HepG2 (cell line): Measurements from ENCODE around the gene LMAN2. TPM values are rescaled to one million over a fixed set of nuclear protein-coding genes. Genes with fewer than 3 reads are reported as not detected.

Experiments
- ATAC-seq: fragments of 200-7000 bp; cut with Tn5 transposase; 3 replicates; pipeline ENCODE4 v1.9.1; 2020; ENCODE audit warnings: mild to moderate bottlenecking, moderate library complexity
- BruUV-seq: library from RNA; stranded (reverse); fragments of 400-500 nt; replicated peaks from 2 replicates; lab custom pipeline; 2021; lab: Mats Ljungman, UMichigan
- CTCF ChIA-PET: fragments of 300-600 bp; formaldehyde crosslinking; extraction: SDS; loops from one replicate; lab custom pipeline; 2021; ENCODE audit warnings: low total read pairs, inconsistent platforms, low intra/inter-chr PET ratio; lab: Yijun Ruan, JAX
- POLR2A ChIA-PET: fragments of 350-600 bp; sonication (Branson Sonifier 250); formaldehyde crosslinking; loops from one replicate; lab custom pipeline; 2020; ENCODE audit warnings: antibody characterized with exemption, inconsistent platforms; lab: Yijun Ruan, JAX
- DNase-seq: peaks from one replicate; pipeline ENCODE4 v3.0.0-alpha.2; 2015; ENCODE audit warnings: low spot score
- FAIRE-seq: peaks from 3 replicates; lab custom pipeline; 2011; peaks lifted over from hg19 to GRCh38; lab: Jason Lieb, UNC
- H2AFZ ChIP-seq: one replicate; pipeline ENCODE4 v1.6.1; 2011; ENCODE audit warnings: low read length, inconsistent platforms
- H3K27ac ChIP-seq: fragments of 300-600 bp; 3 replicates; pipeline ENCODE4 v1.8.0; 2011; ENCODE audit warnings: mixed run types, mild to moderate bottlenecking, mixed read lengths, low read length, inconsistent platforms; ENCODE audit not compliant: insufficient read depth; ENCODE audit errors: extremely low read length
- H3K27me3 ChIP-seq, 2 experiments: fragments of 200-600 bp in 1 of 2; 2 replicates in 1 of 2; 3 replicates in 1 of 2; pipeline versions ENCODE4 v1.6.0 to v1.8.0; 2011; ENCODE audit warnings: low read length in 2 of 2, mild to moderate bottlenecking in 2 of 2, moderate library complexity in 2 of 2, inconsistent platforms in 1 of 2; ENCODE audit not compliant: insufficient read depth in 2 of 2, control insufficient read depth in 1 of 2
- H3K36me3 ChIP-seq, 2 experiments: fragments of 200-600 bp in 1 of 2; replicated peaks in 1 of 2; 2 replicates in 1 of 2; 3 replicates in 1 of 2; pipeline versions ENCODE4 v1.5.1 to v1.8.0; 2011; ENCODE audit warnings: low read length in 2 of 2, inconsistent platforms in 1 of 2; ENCODE audit not compliant: insufficient read depth in 2 of 2, control insufficient read depth in 1 of 2
- H3K4me1 ChIP-seq: 2 replicates; pipeline ENCODE4 v1.5.1; 2012; ENCODE audit warnings: low read length, inconsistent platforms; ENCODE audit not compliant: insufficient read depth
- H3K4me2 ChIP-seq: 2 replicates; pipeline ENCODE4 v1.6.0; 2011; ENCODE audit warnings: low read depth, low read length, inconsistent platforms
- H3K4me3 ChIP-seq, 3 experiments: fragments of 200-600 bp in 1 of 3; sonication (generic), shearing (Covaris generic) in 1 of 3; replicated peaks in 1 of 3; 2 replicates each; pipeline ENCODE4 v1.5.1; 2011 to 2016; ENCODE audit warnings: low read length in 3 of 3, inconsistent platforms in 2 of 3, low read depth in 2 of 3, mild to moderate bottlenecking in 2 of 3, control low read depth in 1 of 3, mixed read lengths in 1 of 3; ENCODE audit not compliant: insufficient read depth in 1 of 3
- H3K79me2 ChIP-seq: one replicate; pipeline ENCODE4 v1.6.1; 2011; ENCODE audit warnings: low read length, inconsistent platforms; ENCODE audit not compliant: insufficient read depth
- H3K9ac ChIP-seq: 2 replicates; pipeline ENCODE4 v1.6.0; 2011; ENCODE audit warnings: mild to moderate bottlenecking, low read depth, low read length, inconsistent platforms; ENCODE audit not compliant: insufficient read depth
- H3K9me3 ChIP-seq: 2 replicates; pipeline ENCODE4 v1.5.1; 2012; ENCODE audit warnings: mild to moderate bottlenecking, low read length
- H4K20me1 ChIP-seq: 2 replicates; pipeline ENCODE4 v1.6.0; 2011; ENCODE audit warnings: inconsistent platforms, mild to moderate bottlenecking, low read length, moderate library complexity; ENCODE audit not compliant: insufficient read depth
- CREB3 ChIP-seq: sonication (generic); formaldehyde crosslinking; IDR thresholded peaks from 2 replicates; pipeline ENCODE4 v1.5.0; 2020; ENCODE audit warnings: missing genetic modification reagents
- GTF3A ChIP-seq: sonication (generic); formaldehyde crosslinking; conservative IDR thresholded peaks from 2 replicates; pipeline ENCODE4 v1.4.0; 2020; ENCODE audit warnings: mild to moderate bottlenecking, missing genetic modification reagents
- HMG20A ChIP-seq: IDR thresholded peaks from 2 replicates; pipeline ENCODE4 v1.6.1; 2016; ENCODE audit warnings: borderline replicate concordance
- HOXA5 ChIP-seq: sonication (generic); formaldehyde crosslinking; IDR thresholded peaks from 2 replicates; pipeline ENCODE4 v1.4.0; 2020; ENCODE audit warnings: missing genetic modification reagents
- TBL1XR1 ChIP-seq: fragments of 150-350 bp; IDR thresholded peaks from 2 replicates; pipeline ENCODE4 v1.6.1; 2014; ENCODE audit warnings: borderline replicate concordance, low read length; ENCODE audit not compliant: partially characterized antibody
- ZBTB33 ChIP-seq: sonication (generic); formaldehyde crosslinking; IDR thresholded peaks from 2 replicates; pipeline ENCODE4 v1.4.0; 2020; ENCODE audit warnings: missing genetic modification reagents
- ZNF263 ChIP-seq: sonication (generic); formaldehyde crosslinking; IDR thresholded peaks from 2 replicates; pipeline ENCODE4 v1.4.0; 2020; ENCODE audit warnings: missing genetic modification reagents
- ZNF280D ChIP-seq: sonication (generic); formaldehyde crosslinking; IDR thresholded peaks from 2 replicates; pipeline ENCODE4 v1.5.1; 2020; ENCODE audit warnings: mild to moderate bottlenecking, missing genetic modification reagents
- ZNF784 ChIP-seq: sonication (generic); formaldehyde crosslinking; IDR thresholded peaks from 2 replicates; pipeline ENCODE4 v1.5.1; 2020; ENCODE audit warnings: missing genetic modification reagents, mild to moderate bottlenecking, borderline replicate concordance
- WGBS: methylation state at CpG from one replicate; pipeline ENCODE4 v1.1.6; 2017; ENCODE audit warnings: low lambda C conversion rate; 5-methylcytosine and 5-hydroxymethylcytosine counted together
- in situ Hi-C: cut with HindIII; loops from 2 replicates; pipeline ENCODE4 v1.10.0; 2017; ENCODE audit warnings: low pct_unique_long_range_greater_than_20kb; ENCODE audit not compliant: extremely low pct_ligation_motif_present
- intact Hi-C: fragments of 100-400 bp; cut with micrococcal nuclease; formaldehyde crosslinking; loops from one replicate; pipeline ENCODE4 v1.10.0; 2022; ENCODE audit not compliant: unreplicated experiment
- polyA plus RNA-seq, 8 experiments: library from polyadenylated mRNA; depleted of rRNA in 3 of 8; stranded (reverse) in 7 of 8; unstranded in 1 of 8; fragments of >200 nt; fragmentation: Illumina TruSeq in 4 of 8; extraction: Trizol in 4 of 8; gene quantifications; 2 replicates each; pipeline versions ENCODE4 v1.2.1 to v1.2.3, GENCODE V29; 2011 to 2016; ENCODE audit warnings: low read depth in 4 of 8, missing spikeins in 1 of 8, mixed read lengths in 1 of 8; ENCODE audit not compliant: insufficient read depth in 1 of 8
- total RNA-seq, 5 experiments: library from RNA; depleted of rRNA; stranded (reverse); fragments of >200 nt; fragmentation: Illumina TruSeq; extraction: Trizol; gene quantifications; 2 replicates each; pipeline ENCODE4 v1.2.3, GENCODE V29; 2016; ENCODE audit warnings: low read depth in 1 of 5

Gene LMAN2
- total and polyA plus RNA-seq, 2 of the 13 experiments (the other 11 are each of a cell fraction or from before 2014, with no cell fraction given): 191 to 197 TPM

- no peak overlapping the region for H3K27ac ChIP-seq
- BruUV-seq: no TSS peak
- peaks cover 4 to 17% of the 10 kb centered on the region in 2 experiments; a peak in 2 of 5 replicates for H3K36me3 ChIP-seq
- H3K79me2 ChIP-seq: peaks cover 6% of the 10 kb centered on the region
- no peaks in the 10 kb centered on the region for H3K27me3 ChIP-seq
- H2AFZ ChIP-seq: no peak overlapping the region
- 98% methylated on average over 10 of the region's 14 CpGs for WGBS
- H3K4me1 ChIP-seq: peaks cover 38% of the 10 kb centered on the region
- no peak overlapping the region for H3K4me3 ChIP-seq
- H4K20me1 ChIP-seq: no peaks in the 10 kb centered on the region
- FAIRE-seq (no peak), DNase-seq (no peak), ATAC-seq (no peak)
- no peak overlapping the region for H3K9ac ChIP-seq
- H3K9me3 ChIP-seq: no peaks in the 10 kb centered on the region
- in situ Hi-C loops (no loop called here), intact Hi-C loops (loop anchor here (5.0 kb wide), 1 partner anchor 47 kb away; no protein-coding TSS in a partner anchor)
- ChIA-PET POLR2A (no interaction called here), CTCF (no interaction called here)
- 0 out of 2 replicates have a peak, but pooled peaks have one; percentile 29 for TF ChIP-seq ZNF263 (CRISPR knock-in tag)
- no peak for TF ChIP-seq GTF3A
- no peak overlapping the region for H3K4me2 ChIP-seq
Measured at GRCh38 chr5:177319913-177320588, 31.4 kb downstream of the LMAN2 start.

- 44% methylated on average over 6 of the region's 7 CpGs for WGBS
- no peak for TF ChIP-seq ZNF784 (CRISPR knock-in tag)
- TF ChIP-seq ZBTB33 (CRISPR knock-in tag): peak; percentile 42; the same call in 1 of the 2 replicates
- TF ChIP-seq HOXA5 (CRISPR knock-in tag): 0 out of 2 replicates have a peak, but pooled peaks have one; percentile 51
- no peak for TF ChIP-seq ZNF280D (CRISPR knock-in tag)
- no peak for TF ChIP-seq CREB3 (CRISPR knock-in tag)
- no peak for TF ChIP-seq HMG20A (CRISPR knock-in tag)
- TF ChIP-seq TBL1XR1: no peak
Measured at GRCh38 chr5:177317959-177318377, 33.5 kb downstream of the LMAN2 start.

More at GRCh38 chr5:177317959-177318377, 33.5 kb downstream of the LMAN2 start:
- Histone ChIP-seq H3K4me2 (no peak overlapping the region), H3K9me3 (no peaks in the 10 kb centered on the region), H3K79me2 (peaks cover 2% of the 10 kb centered on the region), H3K9ac (no peak overlapping the region), H3K27ac (peak overlapping the region; percentile 1), H3K4me1 (peaks cover 38% of the 10 kb centered on the region), H3K4me3 (no peak overlapping the region), H3K27me3 (no peaks in the 10 kb centered on the region), H2AFZ (no peak overlapping the region), H4K20me1 (no peaks in the 10 kb centered on the region), H3K36me3 (peaks cover 4 to 12% of the 10 kb centered on the region in 2 experiments; a peak in 2 of 5 replicates)
- peak; percentile 95 for FAIRE-seq
- peak; percentile 76 for ATAC-seq
- no TSS peak for BruUV-seq
- intact Hi-C loops: loop anchor here (1.0 to 5.0 kb wide), 2 partner anchors 18 to 49 kb away; no protein-coding TSS in a partner anchor
- POLR2A ChIA-PET: no interaction called here
- CTCF ChIA-PET: interaction anchor here (1.1 to 2.1 kb wide), 8 partner anchors 8 to 204 kb away, joined by 3 to 38 read pairs (median 6); no protein-coding TSS in a partner anchor
- peak; percentile 75 for DNase-seq
- in situ Hi-C loops: no loop called here
